ENCODE results near the gene ARMC8.

DNA sequence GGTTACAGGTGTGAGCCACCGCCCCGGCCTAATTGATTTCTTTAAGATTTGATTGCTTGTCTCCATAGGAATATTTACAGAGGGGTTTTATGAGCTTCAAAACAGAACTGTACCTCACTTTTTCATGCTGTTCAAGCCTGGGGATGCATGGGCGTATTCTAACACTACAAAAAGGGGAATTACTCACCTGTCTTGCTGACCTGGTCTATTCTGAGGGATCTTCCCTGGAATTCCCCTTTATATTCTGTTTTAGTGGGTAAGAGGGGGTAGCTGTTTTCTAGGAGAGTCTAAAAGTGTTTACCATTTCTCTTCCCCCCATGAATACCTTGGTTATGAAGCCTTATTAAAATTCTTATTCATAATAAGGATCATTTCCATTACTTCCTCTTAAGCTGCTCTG is 94.5 kb downstream of the ARMC8 start:
- no peak for TF ChIP-seq EZH2 (IDR thresholded peaks at IDR 0.05; ENCODE audit: insufficient read depth, low read length)
- TF ChIP-seq, protein P1, sequence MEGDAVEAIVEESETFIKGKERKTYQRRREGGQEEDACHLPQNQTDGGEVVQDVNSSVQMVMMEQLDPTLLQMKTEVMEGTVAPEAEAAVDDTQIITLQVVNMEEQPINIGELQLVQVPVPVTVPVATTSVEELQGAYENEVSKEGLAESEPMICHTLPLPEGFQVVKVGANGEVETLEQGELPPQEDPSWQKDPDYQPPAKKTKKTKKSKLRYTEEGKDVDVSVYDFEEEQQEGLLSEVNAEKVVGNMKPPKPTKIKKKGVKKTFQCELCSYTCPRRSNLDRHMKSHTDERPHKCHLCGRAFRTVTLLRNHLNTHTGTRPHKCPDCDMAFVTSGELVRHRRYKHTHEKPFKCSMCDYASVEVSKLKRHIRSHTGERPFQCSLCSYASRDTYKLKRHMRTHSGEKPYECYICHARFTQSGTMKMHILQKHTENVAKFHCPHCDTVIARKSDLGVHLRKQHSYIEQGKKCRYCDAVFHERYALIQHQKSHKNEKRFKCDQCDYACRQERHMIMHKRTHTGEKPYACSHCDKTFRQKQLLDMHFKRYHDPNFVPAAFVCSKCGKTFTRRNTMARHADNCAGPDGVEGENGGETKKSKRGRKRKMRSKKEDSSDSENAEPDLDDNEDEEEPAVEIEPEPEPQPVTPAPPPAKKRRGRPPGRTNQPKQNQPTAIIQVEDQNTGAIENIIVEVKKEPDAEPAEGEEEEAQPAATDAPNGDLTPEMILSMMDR (IDR thresholded peaks at IDR 0.05; ENCODE audit: insufficient read depth, low read depth, low read length): no peak
